GM12873 (cell line): ENCODE data around the gene BICD2.

Experiments
- TF ChIP-seq, protein P1 (sequence below): IDR thresholded peaks from 2 replicates; pipeline ENCODE4 v1.5.1; 2012; ENCODE audit warnings: low read depth, mild to moderate bottlenecking, moderate library complexity, low read length, control low read depth; ENCODE audit not compliant: insufficient read depth; ENCODE audit errors: missing control alignments

The BICD2 gene

DNA sequence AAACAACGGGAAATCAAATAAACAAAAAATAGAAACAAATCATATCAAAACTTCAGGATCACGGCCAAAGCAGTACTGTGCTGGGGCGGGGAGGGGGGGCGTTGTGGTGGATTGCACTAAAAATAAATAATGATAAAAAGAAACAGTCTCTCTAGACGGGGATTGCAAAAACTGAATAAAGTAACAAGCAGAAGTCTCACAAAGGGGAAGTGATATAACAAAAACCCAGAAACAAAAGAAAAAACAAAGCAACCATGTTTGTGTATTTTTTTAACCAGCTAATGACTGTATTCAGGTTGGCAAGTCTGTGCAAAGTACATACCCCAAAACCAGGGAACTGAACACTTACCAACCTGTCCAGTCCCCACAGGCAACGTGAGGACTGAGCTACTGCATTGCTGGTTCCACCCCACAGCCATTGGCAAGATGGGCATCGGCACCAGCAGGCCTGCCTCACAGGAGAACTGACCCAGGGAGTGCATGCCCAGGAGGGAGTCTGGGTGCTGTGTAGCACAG is 24.1 kb downstream of the BICD2 start:
- TF ChIP-seq, protein P1, sequence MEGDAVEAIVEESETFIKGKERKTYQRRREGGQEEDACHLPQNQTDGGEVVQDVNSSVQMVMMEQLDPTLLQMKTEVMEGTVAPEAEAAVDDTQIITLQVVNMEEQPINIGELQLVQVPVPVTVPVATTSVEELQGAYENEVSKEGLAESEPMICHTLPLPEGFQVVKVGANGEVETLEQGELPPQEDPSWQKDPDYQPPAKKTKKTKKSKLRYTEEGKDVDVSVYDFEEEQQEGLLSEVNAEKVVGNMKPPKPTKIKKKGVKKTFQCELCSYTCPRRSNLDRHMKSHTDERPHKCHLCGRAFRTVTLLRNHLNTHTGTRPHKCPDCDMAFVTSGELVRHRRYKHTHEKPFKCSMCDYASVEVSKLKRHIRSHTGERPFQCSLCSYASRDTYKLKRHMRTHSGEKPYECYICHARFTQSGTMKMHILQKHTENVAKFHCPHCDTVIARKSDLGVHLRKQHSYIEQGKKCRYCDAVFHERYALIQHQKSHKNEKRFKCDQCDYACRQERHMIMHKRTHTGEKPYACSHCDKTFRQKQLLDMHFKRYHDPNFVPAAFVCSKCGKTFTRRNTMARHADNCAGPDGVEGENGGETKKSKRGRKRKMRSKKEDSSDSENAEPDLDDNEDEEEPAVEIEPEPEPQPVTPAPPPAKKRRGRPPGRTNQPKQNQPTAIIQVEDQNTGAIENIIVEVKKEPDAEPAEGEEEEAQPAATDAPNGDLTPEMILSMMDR, result no peak

DNA sequence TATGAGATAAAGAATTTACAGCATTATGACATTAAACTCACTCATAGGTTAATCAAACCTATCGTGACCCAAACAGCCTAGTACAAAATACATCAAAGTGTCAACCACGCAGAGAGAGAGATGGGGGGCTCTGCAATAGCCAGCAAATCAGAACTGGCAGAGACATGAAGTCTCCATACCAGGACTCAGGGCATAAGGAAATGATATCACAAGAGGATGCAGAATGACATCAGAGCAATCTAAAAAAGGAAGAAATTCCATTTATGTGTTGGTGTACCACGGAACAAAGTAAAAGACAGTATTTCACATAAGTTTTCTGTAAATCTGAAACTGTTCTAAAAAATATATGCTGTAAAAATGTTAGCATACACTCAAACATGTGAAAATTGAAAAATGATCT is 24.6 kb downstream of the BICD2 start:
- TF ChIP-seq, protein P1, result no peak

DNA sequence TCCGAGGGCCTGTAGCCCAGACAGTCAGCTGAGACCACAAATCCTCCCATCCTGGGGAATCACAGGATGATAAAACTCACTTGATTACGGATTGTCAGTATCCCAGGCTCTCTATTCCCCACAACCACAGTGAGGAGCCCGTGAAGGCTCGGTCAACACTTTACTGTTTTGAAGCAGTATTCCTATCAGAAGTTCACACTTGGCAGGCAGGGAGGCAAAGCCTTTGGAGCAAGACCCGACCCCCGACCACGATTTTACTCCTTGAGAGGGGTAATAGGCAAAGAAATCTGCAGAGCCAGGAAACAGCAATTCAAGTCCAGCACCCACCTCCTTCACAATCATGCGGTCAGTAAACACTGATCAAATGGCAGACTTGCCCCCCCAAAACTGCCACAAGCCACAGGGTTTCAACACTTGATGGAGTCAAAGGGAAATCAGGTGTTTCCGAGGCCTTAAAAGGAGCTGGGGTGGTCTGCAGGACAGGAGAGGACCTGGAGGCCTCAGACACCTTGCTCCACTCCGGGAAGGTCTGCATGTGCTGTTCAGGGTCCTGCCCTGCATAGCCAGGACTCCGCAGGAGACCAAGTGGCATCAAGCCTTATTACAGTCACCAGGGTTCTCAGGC is 25.2 kb downstream of the BICD2 start:
- TF ChIP-seq, protein P1, result no peak

DNA sequence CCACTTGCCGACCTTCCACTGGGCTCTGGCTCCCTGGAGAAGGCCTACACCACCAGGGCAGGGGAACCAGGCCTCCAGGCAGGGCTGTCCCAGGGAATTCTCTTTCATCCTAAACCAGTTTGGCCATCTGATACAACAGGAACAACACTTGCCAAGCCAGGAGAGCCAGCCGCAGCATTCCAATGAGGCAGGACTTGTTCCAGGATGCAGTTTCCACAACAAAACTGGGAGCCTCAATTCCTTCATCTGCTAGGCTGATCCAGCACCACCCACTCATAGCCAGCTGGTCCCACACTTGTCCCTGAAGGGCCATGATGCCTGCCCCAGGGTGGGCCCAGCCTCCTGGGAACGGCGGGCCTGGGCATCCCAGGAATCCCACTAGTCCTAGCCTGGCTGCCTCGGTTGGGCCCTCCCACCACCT is 26.0 kb downstream of the BICD2 start:
- TF ChIP-seq, protein P1, result no peak

DNA sequence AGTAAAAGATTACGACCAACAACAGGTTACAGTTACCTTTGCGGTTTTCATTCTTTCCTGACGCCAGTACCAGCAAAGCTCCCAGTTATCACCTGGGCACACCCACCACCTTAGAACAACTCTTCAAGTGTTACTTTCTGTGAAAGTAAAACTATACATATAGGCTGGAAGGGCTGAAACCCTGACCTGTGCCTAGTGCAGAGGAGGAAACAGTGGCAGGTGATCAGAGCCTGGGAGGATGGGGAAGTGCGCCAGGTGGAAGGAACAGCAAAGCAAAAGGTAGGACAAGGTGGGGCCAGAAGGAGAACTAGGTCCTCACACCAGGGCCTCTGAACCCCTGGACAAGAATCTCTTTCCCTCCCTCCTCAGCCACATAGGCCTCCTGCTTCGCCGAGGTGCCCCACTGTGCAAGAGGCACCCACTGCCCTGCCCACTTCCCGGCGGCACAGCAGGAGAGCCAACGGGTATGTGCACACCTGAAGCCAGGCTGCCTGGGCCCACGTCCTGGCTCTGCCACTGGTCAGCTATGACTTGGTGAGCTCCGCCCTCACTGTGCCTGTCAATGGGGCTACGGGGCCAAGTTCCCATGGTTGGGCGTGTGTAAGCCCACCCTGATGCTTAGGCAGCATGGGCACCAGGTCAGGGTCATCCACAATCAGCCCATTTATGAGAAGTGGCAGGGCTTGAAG is 26.9 kb downstream of the BICD2 start:
- TF ChIP-seq, protein P1, result no peak

DNA sequence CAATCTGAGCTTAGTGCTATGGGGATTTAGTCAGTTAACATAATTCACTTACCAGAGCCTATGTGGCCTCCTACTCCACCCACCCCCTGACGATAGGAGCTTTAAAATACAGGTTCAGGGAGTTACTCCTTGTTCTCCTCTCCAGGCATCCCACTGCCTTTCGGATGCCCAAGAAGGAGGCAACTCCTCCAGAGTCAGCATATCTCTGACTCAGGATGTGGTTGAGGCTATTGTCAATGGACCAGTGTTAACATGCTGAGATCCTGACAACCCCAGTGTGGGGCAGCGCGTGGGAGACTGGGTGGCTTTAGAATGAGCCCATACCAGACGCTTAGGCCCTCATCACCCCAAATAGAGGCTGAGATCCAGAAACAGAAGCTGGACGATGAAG is 27.4 kb downstream of the BICD2 start:
- TF ChIP-seq, protein P1, result no peak

DNA sequence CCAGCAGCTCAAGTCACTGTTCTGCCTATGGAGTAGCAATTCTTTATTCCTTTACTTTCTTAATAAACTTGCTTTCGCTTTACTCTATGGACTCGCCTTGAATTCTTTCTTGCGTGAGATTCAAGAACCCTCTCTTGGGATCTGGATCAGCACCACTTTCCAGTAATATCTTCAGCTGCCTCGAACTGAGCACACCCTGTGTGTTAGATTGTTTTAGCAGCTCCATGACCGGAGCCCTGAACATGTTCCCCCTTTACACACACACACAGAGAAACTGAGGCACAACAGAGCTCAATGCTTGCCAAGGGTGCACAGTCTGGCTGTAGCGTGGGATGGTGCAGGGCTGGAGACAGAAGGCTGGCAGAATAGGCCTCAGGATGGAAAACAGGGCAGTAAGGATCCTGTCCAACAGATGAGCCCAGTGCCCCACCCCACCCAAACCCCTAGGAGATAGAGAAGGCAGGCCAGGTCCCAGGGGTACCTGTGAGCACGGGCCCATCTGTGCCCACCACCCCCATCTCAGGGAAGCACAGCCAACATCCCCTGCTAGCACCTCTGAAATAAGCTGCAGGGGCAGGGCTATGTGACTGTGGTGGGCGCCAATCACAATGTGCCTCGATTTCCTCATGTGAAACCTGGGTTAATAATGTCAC is 27.9 kb downstream of the BICD2 start:
- TF ChIP-seq, protein P1, result no peak
